ENCODE results near the gene PTHLH.

- no peak for TF ChIP-seq POLR2AphosphoS5 (IDR thresholded peaks at IDR 0.05; ENCODE audit: low read depth, low read length)
- TF ChIP-seq POLR2A (IDR thresholded peaks at IDR 0.05; ENCODE audit: low read depth, low read length), result no peak
- no peak for TF ChIP-seq POU2F2 (IDR thresholded peaks at IDR 0.05; ENCODE audit: low read depth, low read length)
Observed at GRCh38 chr12:27924350-27925135, 48.0 kb downstream of the PTHLH start.
